K562 (cell line): ENCODE measurements around the gene BIRC5. TPM values are rescaled to one million over a fixed set of nuclear protein-coding genes. Genes with fewer than 3 reads are reported as not detected.

Experiments
- ATAC-seq: fragments of 200-7000 bp; cut with Tn5 transposase; 3 replicates; pipeline ENCODE4 v1.9.1; 2020; ENCODE audit warnings: moderate library complexity
- BruUV-seq: library from RNA; stranded (reverse); fragments of 400-500 nt; replicated peaks from 2 replicates; lab custom pipeline; 2021; lab: Mats Ljungman, UMichigan
- CTCF ChIA-PET: fragments of 300-600 bp; formaldehyde crosslinking; extraction: SDS; loops from one replicate; lab custom pipeline; 2021; ENCODE audit warnings: low intra/inter-chr PET ratio; lab: Yijun Ruan, JAX
- POLR2A ChIA-PET: fragments of 300-600, 350-650 bp; sonication (Branson Sonifier 250); formaldehyde crosslinking; extraction: SDS; loops from one replicate; lab custom pipeline; 2021; ENCODE audit warnings: antibody characterized with exemption, inconsistent platforms; lab: Yijun Ruan, JAX
- DNase-seq, 4 experiments: peaks; one replicate each; pipeline versions ENCODE4 v3.0.0 to v3.0.0-alpha.2; 2011 to 2018; ENCODE audit warnings: low spot score in 3 of 4, mixed read lengths in 3 of 4; ENCODE audit errors: extremely low read depth in 1 of 4
- FAIRE-seq: peaks from 2 replicates; lab custom pipeline; 2011; peaks lifted over from hg19 to GRCh38; lab: Jason Lieb, UNC
- H2AFZ ChIP-seq: 2 replicates; pipeline ENCODE4 v1.6.0; 2011; ENCODE audit warnings: low read depth, low read length, control low read depth, inconsistent platforms
- H3K27ac ChIP-seq: fragments of 200-600 bp; 3 replicates; pipeline ENCODE4 v1.8.0; 2011; ENCODE audit warnings: low read depth, mild to moderate bottlenecking, control low read depth, inconsistent platforms, low read length, moderate library complexity, mixed read lengths; ENCODE audit errors: extremely low read depth
- H3K27me3 ChIP-seq, 2 experiments: fragments of 300-600 bp in 1 of 2; 2 replicates in 1 of 2; 3 replicates in 1 of 2; pipeline versions ENCODE4 v1.6.0 to v1.8.0; 2011; ENCODE audit warnings: inconsistent platforms in 2 of 2, low read length in 2 of 2, mild to moderate bottlenecking in 1 of 2, mixed read lengths in 1 of 2, moderate library complexity in 1 of 2; ENCODE audit not compliant: control insufficient read depth in 2 of 2, insufficient read depth in 2 of 2
- H3K36me3 ChIP-seq: fragments of 300-600 bp; 3 replicates; pipeline ENCODE4 v1.8.0; 2011; ENCODE audit warnings: mild to moderate bottlenecking, low read length, inconsistent platforms; ENCODE audit not compliant: control insufficient read depth, insufficient read depth
- H3K4me1 ChIP-seq, 2 experiments: fragments of 200-600 bp in 1 of 2; replicated peaks in 1 of 2; 2 replicates in 1 of 2; 3 replicates in 1 of 2; pipeline versions ENCODE4 v1.5.1 to v1.8.0; 2011; ENCODE audit warnings: inconsistent platforms in 2 of 2, low read length in 2 of 2, mild to moderate bottlenecking in 1 of 2, mixed read lengths in 1 of 2, moderate library complexity in 1 of 2; ENCODE audit not compliant: control insufficient read depth in 2 of 2, insufficient read depth in 2 of 2
- H3K4me2 ChIP-seq: 2 replicates; pipeline ENCODE4 v1.6.1; 2011; ENCODE audit warnings: low read length, control low read depth, inconsistent platforms, mixed read lengths; ENCODE audit not compliant: insufficient read depth
- H3K4me3 ChIP-seq: fragments of 200-600 bp; sonication (generic), shearing (Covaris generic); 2 replicates; pipeline ENCODE4 v1.5.1; 2016; ENCODE audit warnings: control low read depth, inconsistent platforms
- H3K79me2 ChIP-seq: fragments of 200-600 bp; 3 replicates; pipeline ENCODE4 v1.8.0; 2011; ENCODE audit warnings: low read length, inconsistent platforms; ENCODE audit not compliant: control insufficient read depth, insufficient read depth
- H3K9ac ChIP-seq, 2 experiments: 2 replicates each; pipeline versions ENCODE4 v1.6.0 to v1.6.1; 2011; ENCODE audit warnings: low read depth in 2 of 2, low read length in 2 of 2, control low read depth in 1 of 2, inconsistent platforms in 1 of 2, mild to moderate bottlenecking in 1 of 2, mixed read lengths in 1 of 2; ENCODE audit not compliant: insufficient read depth in 1 of 2
- H3K9me1 ChIP-seq: one replicate; pipeline ENCODE4 v1.6.0; 2011; ENCODE audit warnings: inconsistent platforms, mild to moderate bottlenecking, low read length, moderate library complexity; ENCODE audit not compliant: control insufficient read depth, insufficient read depth
- H3K9me3 ChIP-seq: replicated peaks from 2 replicates; pipeline ENCODE4 v1.5.1; 2011; ENCODE audit warnings: low read depth, low read length, inconsistent platforms; ENCODE audit not compliant: control insufficient read depth, insufficient read depth
- H4K20me1 ChIP-seq: replicated peaks from 2 replicates; pipeline ENCODE4 v1.6.1; 2011; ENCODE audit warnings: low read length, inconsistent platforms, mixed read lengths; ENCODE audit not compliant: control insufficient read depth, insufficient read depth
- FOSL1 ChIP-seq: fragments of 200-800 bp; sonication (Bioruptor generic); conservative IDR thresholded peaks from 2 replicates; pipeline ENCODE4 v1.6.1; 2016; ENCODE audit warnings: missing genetic modification characterization, missing compliant biosample characterization
- HIVEP1 ChIP-seq: fragments of 250-450 bp; sonication (Bioruptor Pico); IDR thresholded peaks from 2 replicates; pipeline ENCODE4 v1.4.0; 2020; ENCODE audit warnings: mild to moderate bottlenecking
- MCM3 ChIP-seq: fragments of 450-650 bp; IDR thresholded peaks from 2 replicates; pipeline ENCODE4 v1.6.1; 2016
- NR2F6 ChIP-seq: fragments of 450-650 bp; formaldehyde crosslinking; IDR thresholded peaks from 2 replicates; pipeline ENCODE4 v1.4.0; 2020; ENCODE audit warnings: mild to moderate bottlenecking
- SIX5 ChIP-seq, 2 experiments: IDR thresholded peaks; 2 replicates each; pipeline ENCODE4 v1.6.1; 2011; ENCODE audit warnings: low read length in 2 of 2, borderline replicate concordance in 1 of 2, low read depth in 1 of 2, mild to moderate bottlenecking in 1 of 2, moderate library complexity in 1 of 2; ENCODE audit not compliant: insufficient read depth in 1 of 2
- TAF7 ChIP-seq: fragments of 450-650 bp; IDR thresholded peaks from 2 replicates; pipeline ENCODE4 v1.6.1; 2016; ENCODE audit warnings: missing genetic modification characterization, missing compliant biosample characterization
- ZNF121 ChIP-seq: sonication (generic); formaldehyde crosslinking; conservative IDR thresholded peaks from 2 replicates; pipeline ENCODE4 v1.8.0; 2022; ENCODE audit warnings: missing genetic modification reagents
- ZSCAN32 ChIP-seq: fragments of 450-650 bp; formaldehyde crosslinking; IDR thresholded peaks from 2 replicates; pipeline ENCODE4 v1.4.0; 2020; ENCODE audit warnings: mild to moderate bottlenecking, moderate library complexity
- WGBS: fragments of 100-300 bp; shearing (Covaris generic); methylation state at CpG from one replicate; pipeline ENCODE4 v1.1.6; 2016; ENCODE audit warnings: low coverage, mixed read lengths; ENCODE audit not compliant: insufficient coverage; ENCODE audit errors: missing lambda C conversion rate; 5-methylcytosine and 5-hydroxymethylcytosine counted together
- in situ Hi-C: fragments of 300-500 bp; cut with MboI; formaldehyde crosslinking; loops from 4 replicates; pipeline ENCODE4 v1.15.0; 2018; ENCODE audit warnings: inconsistent platforms, mixed read lengths
- intact Hi-C: fragments of 100-400 bp; cut with micrococcal nuclease; formaldehyde crosslinking; loops from 2 replicates; pipeline ENCODE4 v1.14.2; 2022
- polyA plus RNA-seq, 8 experiments: library from polyadenylated mRNA; depleted of rRNA in 4 of 8; stranded (reverse) in 5 of 8; unstranded in 3 of 8; fragments of >200 nt; fragmentation: Nextera tagmentation in 2 of 8; fragmentation: Illumina TruSeq in 1 of 8; extraction: Ambion mirVana in 2 of 8; extraction: Trizol in 1 of 8; gene quantifications; 2 replicates each; pipeline versions ENCODE4 v1.2.1 to v1.2.3, GENCODE V29; 2011 to 2014; ENCODE audit warnings: inconsistent platforms in 1 of 8, missing spikeins in 1 of 8
- total RNA-seq, 7 experiments: library from RNA; depleted of rRNA in 6 of 7; stranded (reverse); fragments of >200 nt in 6 of 7; fragmentation: Illumina TruSeq in 2 of 7; extraction: Trizol in 2 of 7; gene quantifications; 2 replicates each; pipeline versions ENCODE4 v1.2.1 to v1.2.3, GENCODE V29; 2011 to 2021; ENCODE audit warnings: low replicate concordance in 1 of 7
- TF ChIP-seq, protein P1 (sequence below): fragments of 450-650 bp; IDR thresholded peaks from 2 replicates; pipeline ENCODE4 v1.6.1; 2018; ENCODE audit warnings: mild to moderate bottlenecking, low read depth; ENCODE audit not compliant: partially characterized antibody
- TF ChIP-seq, protein P2 (sequence below): fragments of 450-650 bp; IDR thresholded peaks from 2 replicates; pipeline ENCODE4 v1.6.1; 2014; ENCODE audit warnings: low read depth, mild to moderate bottlenecking, moderate library complexity, borderline replicate concordance
- TF ChIP-seq, protein P3 (sequence below): sonication (generic); formaldehyde crosslinking; IDR thresholded peaks from 2 replicates; pipeline ENCODE4 v1.8.0; 2022; ENCODE audit warnings: mild to moderate bottlenecking, missing genetic modification reagents

Gene BIRC5
- total and polyA plus RNA-seq, 9 of the 15 experiments (the other 6 are each of a cell fraction or from before 2014, with no cell fraction given): 64.4 to 140 (median 101) TPM

DNA sequence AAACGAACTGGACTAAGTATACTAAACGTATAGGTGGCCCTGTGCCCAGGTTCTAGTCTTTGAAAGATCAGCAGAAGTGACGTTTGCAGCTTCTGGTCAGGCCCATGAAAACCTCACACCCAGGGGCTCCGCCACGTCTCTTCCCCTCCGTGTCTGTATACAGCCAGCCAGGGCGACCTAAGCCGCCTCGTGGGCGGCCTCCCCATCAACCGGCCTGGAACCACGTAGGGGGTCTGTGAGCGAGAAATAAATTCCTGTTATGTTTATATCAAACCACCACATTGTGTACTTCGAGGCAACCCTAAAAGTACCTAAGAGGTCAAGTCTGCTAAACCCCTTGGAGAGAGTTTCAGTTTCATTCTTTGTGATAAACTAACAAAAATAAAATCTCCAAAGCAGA is 34.0 kb upstream of the BIRC5 start:
- no peak overlapping the region for H3K9ac ChIP-seq
- TF ChIP-seq ZSCAN32 (no peak), NR2F6 (no peak), HIVEP1 (CRISPR knock-in tag) (no peak), ZNF121 (CRISPR knock-in tag) (no peak), FOSL1 (tag) (no peak), TAF7 (no peak), MCM3 (no peak), SIX5 (IDR thresholded peaks at IDR 0.05; ENCODE audit: borderline replicate concordance in 1 of 2, insufficient read depth in 1 of 2, low read depth in 1 of 2, low read length in 2 of 2) (no peak)
- TF ChIP-seq, protein P1, sequence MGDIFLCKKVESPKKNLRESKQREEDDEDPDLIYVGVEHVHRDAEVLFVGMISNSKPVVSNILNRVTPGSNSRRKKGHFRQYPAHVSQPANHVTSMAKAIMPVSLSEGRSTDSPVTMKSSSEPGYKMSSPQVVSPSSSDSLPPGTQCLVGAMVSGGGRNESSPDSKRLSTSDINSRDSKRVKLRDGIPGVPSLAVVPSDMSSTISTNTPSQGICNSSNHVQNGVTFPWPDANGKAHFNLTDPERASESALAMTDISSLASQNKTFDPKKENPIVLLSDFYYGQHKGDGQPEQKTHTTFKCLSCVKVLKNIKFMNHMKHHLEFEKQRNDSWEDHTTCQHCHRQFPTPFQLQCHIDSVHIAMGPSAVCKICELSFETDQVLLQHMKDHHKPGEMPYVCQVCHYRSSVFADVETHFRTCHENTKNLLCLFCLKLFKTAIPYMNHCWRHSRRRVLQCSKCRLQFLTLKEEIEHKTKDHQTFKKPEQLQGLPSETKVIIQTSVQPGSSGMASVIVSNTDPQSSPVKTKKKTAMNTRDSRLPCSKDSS: no peak
- TF ChIP-seq, protein P2, sequence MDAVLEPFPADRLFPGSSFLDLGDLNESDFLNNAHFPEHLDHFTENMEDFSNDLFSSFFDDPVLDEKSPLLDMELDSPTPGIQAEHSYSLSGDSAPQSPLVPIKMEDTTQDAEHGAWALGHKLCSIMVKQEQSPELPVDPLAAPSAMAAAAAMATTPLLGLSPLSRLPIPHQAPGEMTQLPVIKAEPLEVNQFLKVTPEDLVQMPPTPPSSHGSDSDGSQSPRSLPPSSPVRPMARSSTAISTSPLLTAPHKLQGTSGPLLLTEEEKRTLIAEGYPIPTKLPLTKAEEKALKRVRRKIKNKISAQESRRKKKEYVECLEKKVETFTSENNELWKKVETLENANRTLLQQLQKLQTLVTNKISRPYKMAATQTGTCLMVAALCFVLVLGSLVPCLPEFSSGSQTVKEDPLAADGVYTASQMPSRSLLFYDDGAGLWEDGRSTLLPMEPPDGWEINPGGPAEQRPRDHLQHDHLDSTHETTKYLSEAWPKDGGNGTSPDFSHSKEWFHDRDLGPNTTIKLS: no peak
- TF ChIP-seq, protein P3, sequence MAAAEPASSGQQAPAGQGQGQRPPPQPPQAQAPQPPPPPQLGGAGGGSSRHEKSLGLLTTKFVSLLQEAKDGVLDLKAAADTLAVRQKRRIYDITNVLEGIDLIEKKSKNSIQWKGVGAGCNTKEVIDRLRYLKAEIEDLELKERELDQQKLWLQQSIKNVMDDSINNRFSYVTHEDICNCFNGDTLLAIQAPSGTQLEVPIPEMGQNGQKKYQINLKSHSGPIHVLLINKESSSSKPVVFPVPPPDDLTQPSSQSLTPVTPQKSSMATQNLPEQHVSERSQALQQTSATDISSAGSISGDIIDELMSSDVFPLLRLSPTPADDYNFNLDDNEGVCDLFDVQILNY (CRISPR knock-in tag): no peak
- ATAC-seq: no peak
- H3K9me3 ChIP-seq: no peaks in the 10 kb centered on the region
- no peak overlapping the region for H3K4me3 ChIP-seq
- H3K4me1 ChIP-seq: peaks cover 13 to 40% of the 10 kb centered on the region in 2 experiments
- H2AFZ ChIP-seq: no peak overlapping the region
- H3K4me2 ChIP-seq: no peak overlapping the region
- intact Hi-C loops (no loop called here), in situ Hi-C loops (no loop called here)
- H3K27me3 ChIP-seq: no peaks in the 10 kb centered on the region
- no peaks in the 10 kb centered on the region for H3K9me1 ChIP-seq
- peaks cover 27% of the 10 kb centered on the region for H3K79me2 ChIP-seq
- H3K27ac ChIP-seq: no peak overlapping the region
- H4K20me1 ChIP-seq: peaks cover 7% of the 10 kb centered on the region; the same call in 1 of the 2 replicates
- CTCF ChIA-PET: no interaction called here
- 90% methylated on average over 14 of the region's 14 CpGs for WGBS
- peaks cover 95% of the 10 kb centered on the region; the same call in 2 of the 3 replicates for H3K36me3 ChIP-seq
- POLR2A ChIA-PET: interaction anchor here (1.0 to 1.1 kb wide), 2 partner anchors 11 to 67 kb away, joined by 3 to 4 read pairs; no protein-coding TSS in a partner anchor
- BruUV-seq: no TSS peak
- DNase-seq: no peak
- no peak for FAIRE-seq
